ENCODE results near the gene GPR137B.

Gene GPR137B

DNA sequence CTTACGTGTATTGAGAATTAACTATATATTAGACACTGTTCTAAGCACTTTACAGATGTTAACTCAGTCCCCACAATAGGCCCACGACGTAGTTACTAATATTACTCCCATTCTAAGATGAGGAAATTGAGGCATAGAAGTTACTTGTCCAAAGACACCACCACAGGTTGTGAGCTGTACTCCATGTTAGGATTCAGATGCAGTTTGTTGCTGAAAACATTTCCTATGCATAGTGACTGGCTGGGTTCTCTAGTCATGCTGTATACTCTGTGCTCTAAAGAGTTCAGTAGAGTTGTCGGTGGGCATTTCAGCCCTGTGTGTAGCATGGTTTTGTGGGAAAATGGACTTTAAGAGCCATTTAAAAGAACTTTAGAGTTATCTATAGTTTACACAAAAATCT lies 65.2 kb downstream of the GPR137B start:
- no peak for DNase-seq

- DNase-seq = no peak
These were observed 66.8 kb downstream of the GPR137B start for GRCh38 chr1:236209185-236209584.

DNA sequence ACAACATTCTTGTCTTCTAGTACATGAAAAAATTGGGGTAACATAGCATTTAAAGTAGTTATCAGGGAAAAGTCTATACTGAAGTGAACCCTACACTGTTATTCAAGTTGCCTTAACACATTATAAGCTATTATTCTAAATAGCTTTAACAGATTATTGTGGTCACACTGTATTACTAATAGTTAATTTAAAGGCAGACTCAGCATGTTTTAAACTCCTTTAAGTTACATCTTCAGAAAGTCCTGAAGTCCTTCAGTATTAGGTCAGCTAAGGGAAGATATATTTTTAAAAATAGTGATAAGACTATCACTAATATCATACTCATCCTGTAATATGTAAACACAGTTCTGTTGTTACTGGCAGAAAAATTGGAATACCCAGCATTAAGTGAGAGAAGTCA lies 67.4 kb downstream of the GPR137B start:
- DNase-seq = no peak

- no peak for DNase-seq
These were observed 69.5 kb downstream of the GPR137B start for GRCh38 chr1:236211815-236212214.

DNA sequence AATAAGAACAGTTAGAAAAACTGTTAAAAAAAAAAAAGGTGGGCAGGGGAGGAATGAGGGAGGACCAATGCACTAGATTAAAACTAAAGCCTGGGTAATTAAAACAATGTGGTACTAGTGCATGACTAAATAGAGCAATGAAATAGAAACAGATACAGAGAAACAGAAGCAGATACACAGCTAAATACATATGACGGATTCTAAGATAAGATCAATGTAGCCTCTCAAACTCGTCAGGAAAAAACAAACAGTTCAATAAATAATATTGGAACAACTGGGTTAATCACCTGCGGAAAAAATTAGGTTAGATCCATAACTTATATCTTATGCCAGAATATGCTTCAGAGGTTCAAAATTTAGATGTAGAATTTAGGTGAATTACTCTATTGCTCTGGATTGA lies 71.2 kb downstream of the GPR137B start:
- no peak for DNase-seq

GRCh38 chr1:236214761-236215160 lies 72.4 kb downstream of the GPR137B start:
- DNase-seq = no peak

- DNase-seq = no peak
These were observed 78.1 kb downstream of the GPR137B start for GRCh38 chr1:236220473-236220872.

GRCh38 chr1:236222632-236223031 lies 80.3 kb downstream of the GPR137B start:
- no peak for DNase-seq

DNA sequence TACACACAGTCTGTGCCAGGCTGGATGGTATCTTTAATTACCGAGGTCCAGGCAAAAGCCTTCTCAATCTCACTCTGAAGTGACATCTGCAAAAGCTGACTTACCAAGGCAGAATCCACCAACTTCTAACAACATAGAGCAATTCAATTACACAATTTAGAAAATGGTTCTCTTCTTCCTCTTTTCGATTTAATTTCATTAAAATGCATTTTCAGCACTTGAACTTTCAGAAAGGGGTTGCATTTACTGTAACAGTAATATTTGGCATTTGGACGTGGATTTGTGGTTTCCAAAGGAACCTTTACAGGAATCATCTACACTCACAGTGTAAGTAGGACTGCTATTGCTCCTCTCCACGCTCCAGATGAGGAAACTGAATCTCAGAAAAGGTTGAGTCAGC lies 86.1 kb downstream of the GPR137B start:
- DNase-seq = no peak

GRCh38 chr1:236235116-236235515 lies 92.8 kb downstream of the GPR137B start:
- DNase-seq = no peak

DNA sequence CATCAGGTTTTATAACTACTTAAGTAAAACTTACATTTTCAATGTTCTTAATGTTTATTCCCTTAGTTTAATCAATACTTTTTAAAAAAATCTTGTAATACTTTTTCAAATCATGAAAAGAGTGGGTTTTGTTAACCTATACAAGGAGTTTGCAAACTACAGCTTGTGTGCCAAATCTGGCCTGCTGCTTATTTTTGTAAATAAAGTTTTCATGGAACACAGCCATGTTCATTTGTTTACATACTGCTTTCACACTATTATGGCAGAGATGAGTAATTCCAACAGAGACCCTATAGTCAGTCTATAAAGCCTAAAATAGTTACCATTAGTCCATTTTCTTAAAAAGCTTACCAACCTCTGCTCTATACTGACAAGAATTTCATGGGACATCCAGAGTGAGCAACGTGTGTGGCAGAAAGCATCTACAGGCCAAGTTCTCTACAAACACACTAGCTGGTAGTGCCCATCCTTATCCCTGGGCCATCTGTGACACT lies 96.8 kb downstream of the GPR137B start:
- DNase-seq = no peak

- DNase-seq = no peak
These were observed 98.3 kb downstream of the GPR137B start for GRCh38 chr1:236240675-236241074.

DNA sequence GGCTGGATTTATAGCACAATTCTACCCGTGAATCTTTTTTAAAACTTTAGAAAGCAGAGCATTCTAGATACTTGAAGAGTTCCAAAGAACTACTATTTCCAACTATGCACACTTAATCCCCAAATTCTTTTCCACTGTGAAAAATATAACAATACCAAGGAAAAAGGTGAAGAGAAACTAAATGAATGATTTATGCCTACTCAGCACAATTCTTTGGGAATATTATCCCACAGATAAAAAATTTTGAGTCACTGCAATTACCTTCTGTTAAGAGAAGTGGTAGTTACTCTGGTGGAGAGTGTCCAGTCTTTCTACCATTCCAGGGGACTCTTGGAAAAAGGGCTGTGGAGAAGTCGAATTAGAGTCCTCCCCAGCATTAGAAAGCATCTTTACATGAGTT lies 100.2 kb downstream of the GPR137B start:
- no peak for DNase-seq

- no peak for DNase-seq
These were observed 104.9 kb downstream of the GPR137B start for GRCh38 chr1:236247286-236247685.

- DNase-seq = no peak
These were observed 109.2 kb downstream of the GPR137B start for GRCh38 chr1:236251587-236251986.

DNA sequence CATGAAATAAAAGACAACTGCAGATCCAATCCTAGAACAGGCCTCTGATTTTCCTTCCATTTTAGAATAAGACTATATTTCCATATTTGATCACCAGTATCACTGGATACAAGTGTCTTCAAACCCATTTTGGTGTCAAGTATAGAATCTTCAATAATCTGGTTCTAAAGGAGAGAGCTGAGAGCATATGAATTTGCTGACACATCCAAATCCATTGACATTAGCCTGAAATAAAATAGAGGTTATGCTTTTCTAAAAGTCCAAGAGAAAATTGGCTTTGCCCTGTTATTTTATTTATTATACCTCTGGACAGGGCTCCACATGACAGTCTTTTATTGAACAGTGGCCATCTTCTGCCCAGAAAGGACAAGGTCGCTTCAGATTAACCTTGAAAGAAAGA lies 110.8 kb downstream of the GPR137B start:
- DNase-seq = no peak

DNA sequence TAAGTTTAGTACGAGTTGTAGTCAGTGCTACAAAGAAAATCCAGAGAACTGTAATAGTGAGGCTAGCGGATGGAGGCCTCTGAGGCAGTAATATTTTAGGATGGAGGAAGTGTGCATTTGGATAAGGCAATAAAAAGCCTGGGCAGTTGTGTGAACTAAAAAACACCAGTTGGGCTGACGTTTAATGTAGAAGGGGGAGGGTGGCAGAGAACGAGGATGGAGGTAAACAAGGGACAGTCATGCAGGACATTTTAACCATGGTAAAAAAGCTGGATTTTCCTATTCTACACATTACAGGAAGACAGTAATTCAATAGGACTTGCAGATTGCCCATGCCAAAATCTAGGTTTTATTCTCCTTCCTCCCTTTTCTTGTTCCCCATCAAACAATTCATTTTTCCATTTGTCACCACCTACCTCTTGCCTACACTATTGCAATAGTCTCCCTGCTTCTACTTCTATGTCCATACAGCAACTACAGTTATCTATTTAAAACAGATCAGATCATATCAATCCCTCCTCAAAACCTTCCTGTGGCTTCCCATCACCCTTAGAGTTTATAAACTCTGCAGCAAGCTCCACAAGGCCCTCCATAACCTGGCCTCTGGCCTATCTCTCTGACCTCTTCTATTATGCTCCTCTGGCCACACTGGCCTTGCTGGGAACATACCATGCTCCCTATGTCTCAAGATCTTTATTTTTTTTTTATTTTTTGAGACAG lies 111.7 kb downstream of the GPR137B start:
- DNase-seq = no peak

DNA sequence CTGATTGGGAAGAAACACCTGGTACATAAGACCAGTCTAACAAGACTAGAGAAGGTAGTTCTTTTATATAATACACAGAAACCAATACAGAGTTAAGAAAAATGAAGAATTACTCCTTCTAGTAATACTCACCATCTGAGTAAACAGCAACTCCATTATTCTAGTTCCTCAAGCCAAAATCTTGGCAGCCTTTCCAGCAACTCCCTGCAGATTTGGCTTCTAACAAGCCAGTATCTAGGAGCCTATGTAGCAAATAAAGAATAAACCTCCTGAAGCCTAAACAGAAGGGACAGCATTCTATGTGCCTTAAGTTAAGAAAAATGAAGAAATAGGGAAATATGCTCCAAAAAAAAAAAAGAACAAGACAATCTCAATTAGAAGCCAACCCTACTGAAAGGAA lies 114.9 kb downstream of the GPR137B start:
- no peak for DNase-seq

GRCh38 chr1:236258114-236258622 lies 115.8 kb downstream of the GPR137B start:
- DNase-seq = no peak
